ENCODE data around the gene PTPRN2.

The PTPRN2 gene

DNA sequence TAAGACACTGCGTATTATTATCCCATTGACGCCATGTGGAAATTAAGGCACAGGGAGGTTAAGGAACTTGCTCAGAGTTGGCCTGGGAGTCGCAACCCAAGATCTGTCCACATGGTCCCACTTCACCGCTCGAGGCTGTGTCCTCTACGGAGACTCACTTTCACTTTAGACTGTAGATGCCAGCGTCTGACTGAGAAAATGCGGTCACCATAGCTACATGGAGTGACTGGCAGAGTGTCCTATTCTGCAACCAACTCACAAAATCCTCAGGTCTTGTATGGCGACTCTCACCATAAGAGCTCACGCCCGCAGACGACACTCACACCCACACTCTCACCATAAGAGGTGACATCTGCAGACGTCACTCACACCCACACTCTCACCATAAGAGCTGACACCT, 257.9 kb downstream of the PTPRN2 start:
- no peak for DNase-seq

DNA sequence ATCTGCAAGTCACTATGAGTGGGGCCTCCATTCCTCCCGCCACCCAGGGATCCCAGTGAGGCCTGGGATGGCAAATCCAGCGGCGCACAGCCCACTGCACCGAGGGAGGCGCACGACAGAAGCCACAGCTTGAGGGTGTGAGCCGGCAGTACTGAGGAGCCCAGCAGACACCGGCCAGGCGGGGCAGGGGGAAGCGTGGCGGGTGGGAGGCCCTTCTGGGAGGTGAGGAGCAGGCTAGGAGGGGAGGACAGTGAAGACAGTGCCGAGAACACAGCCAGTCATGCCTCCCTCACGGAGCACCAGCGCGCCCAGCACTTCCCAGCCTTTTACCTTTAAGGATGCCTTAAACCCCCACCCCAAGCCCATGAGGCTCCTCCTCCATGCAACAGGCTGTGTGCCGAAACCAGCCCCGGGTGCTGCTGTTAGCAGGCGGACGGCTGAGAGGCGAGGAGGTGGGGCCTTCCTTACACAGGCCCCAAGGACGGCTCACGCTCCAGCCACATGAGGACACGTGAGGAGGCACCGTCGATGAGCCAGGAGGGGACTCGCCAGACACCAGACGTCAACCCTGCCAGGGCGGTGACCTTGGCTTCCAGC, 258.5 kb downstream of the PTPRN2 start:
- DNase-seq: no peak

DNA sequence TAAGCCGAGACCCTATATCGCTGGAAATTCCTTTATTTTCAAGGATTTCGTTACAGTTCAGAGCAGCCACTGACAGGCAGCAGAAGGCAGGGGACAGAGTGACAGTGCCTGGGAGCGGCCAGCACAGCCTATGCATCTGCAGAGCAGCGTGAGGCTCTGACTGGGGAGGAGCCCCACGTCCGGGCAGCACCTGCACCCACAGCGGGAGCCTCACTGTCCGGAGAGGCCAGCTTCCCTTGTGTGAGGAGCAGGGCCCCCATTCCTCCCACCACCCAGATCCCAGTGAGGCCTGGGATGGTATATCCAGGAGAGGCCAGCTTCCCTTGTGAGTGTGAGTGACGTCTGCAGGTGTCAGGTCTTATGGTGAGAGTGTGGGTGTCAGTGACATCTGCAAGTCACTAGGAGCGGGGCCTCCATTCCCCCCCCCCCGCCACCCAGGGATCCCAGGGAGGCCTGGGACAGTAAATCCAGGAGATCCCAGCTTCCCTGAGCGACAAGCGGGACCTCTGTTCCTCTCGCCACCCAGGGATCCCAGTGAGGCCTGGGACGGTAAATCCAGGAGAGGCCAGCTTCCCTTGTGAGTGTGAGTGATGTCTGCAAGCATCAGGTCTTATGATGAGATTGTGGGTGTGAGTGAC, 259.1 kb downstream of the PTPRN2 start:
- no peak for DNase-seq

DNA sequence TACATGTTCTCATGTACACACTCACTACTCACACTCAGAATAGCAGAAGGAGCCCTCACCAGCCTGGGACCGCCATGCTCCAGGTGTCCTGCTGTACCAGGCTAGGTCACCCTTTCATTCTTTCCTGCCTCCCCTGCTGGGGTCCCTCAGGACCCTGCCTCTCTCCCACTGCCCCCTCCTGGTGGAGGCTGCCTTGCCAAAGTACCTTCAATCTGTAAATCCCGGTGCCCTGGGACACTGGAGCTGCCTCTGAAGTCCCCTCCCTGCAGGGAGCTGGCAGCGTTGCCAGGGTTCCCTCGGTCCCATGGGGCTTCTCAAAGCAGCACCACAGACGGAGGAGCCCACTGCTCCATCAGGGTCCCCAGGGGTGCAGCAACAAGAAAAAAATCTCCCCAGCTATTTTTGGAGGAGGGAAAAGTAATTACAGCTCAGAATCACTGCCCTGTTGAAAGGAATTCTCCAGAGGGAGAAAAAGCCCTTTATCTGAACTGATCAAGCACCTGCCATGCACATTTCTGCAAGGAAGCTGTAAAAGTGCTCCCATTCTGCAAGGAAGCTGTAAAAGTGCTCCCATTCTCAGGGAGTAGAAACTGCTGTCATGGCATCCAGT, 259.9 kb downstream of the PTPRN2 start:
- no peak for DNase-seq

DNA sequence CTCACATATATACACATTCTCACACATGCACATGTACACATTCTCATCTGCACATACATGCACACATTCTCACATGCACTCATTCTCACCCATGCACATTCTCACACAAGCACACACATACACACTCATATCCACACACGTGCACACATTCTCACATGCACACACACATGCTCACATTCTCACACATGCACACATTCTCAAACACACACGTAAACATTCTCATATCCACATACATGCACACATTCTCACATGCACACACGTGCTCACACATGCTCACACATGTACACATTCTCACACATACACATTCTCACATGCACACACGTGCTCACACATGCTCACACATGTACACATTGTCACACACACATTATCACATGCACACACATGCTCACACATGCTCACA, 260.6 kb downstream of the PTPRN2 start:
- no peak for DNase-seq

DNA sequence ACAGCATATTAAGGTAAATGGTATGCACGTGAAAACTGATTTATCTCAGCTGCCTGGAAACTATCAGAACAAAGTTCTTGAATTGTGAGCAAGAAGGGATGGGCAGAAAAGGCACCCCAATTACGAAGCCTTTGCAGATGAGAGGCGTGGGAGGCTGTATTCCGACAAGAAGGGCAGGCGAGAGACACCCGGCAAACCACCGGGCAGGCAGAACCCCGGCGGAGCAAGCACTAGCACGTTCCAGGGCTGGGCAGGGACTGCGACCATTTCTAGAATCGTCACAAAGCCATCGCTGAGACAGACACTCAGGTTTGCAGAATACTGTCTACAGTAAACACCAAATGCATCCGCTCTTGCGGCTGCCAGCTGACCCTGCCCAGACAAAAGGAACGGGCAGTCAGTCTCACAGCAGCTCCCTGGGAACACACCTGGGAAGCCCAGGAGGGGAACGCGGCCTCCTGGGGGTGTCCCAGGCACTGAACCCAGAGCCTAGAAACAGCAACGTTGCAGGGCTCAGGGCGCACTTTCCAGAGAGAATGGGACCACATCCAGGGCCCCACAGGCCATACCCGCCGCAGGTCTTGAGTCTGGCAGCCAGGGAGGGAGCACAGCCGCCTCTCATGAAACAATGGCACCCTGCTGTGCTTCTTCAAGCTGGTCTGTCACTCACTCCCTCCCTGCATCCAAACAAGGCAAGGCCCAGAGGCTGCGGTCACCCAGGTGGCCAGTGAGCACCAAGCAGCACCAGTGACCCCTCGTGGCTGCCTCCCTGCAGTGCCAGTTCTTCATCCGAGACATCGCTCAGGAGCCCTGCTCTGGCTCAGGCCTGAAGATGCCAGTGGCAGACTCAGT, 261.9 kb downstream of the PTPRN2 start:
- DNase-seq: no peak

DNA sequence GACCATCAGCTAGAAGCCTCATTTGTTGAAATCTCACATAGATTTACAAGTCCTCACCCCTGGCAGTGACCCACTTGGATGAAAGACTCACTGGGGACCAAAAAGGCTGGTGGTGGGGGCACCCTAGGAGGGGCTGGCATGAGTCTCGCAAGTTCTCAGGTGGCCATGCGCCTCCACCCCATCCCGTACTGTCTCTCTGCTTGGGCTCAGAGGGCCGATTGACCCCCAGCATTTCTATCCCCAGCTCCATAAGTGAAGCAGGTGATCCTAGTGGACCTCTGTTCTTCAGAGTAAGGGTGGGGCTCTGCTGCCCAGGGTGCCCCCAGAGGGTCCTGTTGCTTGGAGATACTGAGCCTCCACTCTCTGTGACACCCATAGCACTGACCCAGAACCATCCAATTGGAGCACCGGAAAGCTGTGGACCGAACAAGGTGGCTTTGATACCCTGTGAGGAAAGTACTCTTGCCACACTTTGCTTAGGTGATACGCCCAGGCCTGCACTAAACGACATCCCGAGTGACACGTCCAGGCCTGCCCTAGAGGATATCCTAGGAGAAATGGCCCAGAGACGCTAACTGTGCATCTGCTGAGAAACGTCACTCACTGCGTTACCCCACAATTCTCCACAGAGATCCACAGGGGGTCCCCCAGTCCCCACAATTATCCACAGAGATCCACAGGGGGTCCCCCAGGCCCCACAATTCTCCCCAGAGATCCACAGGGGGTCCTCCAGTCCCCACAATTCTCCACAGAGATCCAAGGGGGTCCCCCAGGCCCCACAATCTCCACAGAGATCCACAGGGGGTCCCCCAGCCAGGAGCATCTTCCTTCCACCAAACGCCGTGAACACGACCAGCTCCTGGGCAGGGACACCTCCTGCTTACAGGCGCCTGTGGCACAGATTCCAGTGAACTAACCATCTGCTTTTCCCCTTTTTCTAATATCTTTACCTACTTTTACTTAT, 262.9 kb downstream of the PTPRN2 start:
- DNase-seq: no peak

DNA sequence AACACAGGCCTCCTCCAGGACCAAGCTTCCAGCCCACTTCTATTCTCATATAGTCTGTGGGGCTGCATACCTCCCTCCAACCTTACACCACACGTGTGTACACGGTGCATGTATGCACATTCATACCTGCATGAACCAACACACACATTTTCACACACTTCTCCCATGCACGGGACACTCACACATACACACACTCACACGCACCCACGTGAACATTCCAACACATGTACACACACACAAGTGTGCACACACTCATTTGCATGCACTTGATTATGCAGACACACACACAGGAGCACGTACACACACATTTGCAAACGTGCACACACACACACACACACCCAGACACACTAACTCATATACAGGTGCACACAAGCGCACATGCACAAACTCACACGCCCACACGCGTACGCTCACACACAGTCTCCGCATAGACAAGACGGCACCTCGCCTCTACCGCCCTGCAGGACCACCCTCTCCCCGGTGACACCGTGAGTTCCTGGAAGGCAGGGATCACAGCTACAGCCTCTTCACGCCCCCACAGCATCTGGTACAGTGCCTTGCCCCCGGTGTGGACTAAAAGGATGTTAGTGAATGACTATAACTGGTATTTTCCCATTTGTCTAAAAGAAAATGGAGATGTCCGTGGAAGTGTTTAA, 263.8 kb downstream of the PTPRN2 start:
- DNase-seq: no peak

DNA sequence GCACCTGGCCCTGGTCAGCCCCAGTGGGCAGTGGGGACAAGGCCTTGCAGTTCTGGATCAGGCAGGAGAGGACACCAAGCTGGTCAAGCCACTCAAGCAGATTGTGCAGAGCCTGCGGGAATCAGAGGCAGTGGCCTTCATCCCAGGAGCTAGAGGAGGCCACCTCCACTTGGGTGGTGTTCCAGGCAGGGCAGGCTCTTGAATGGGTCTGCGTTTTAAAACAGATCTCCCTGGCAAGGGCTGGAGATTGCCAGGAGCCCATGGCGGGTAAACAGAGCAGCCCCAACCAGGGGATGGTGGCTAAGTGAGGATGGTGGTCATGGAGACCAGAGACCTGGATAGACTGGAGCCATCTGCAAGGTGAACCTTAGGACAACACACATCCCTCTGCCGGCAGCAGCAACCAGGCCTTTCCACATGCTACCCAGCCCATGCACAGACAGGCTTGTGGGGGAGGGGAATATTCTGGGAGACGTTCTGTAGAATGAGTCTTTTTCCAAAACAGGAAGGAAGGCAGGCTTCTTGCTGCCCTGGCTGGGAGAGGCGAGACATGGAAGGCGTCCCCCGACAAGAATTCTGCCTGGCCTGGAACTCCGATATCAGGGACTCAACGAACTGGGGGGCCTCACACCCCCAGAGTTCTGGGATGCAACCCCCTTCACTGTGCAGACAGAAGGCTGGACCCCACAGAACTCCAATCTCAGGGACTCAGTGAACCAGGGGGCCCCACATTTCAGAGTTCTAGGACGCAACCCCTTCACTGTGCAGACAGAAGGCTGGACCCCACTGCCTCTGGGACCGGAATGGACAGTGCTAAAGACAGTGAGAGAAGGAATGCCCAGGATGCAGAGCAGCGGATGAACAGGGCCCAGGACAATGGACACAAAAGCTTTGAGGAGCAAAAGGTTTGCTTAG, 264.8 kb downstream of the PTPRN2 start:
- no peak for DNase-seq

DNA sequence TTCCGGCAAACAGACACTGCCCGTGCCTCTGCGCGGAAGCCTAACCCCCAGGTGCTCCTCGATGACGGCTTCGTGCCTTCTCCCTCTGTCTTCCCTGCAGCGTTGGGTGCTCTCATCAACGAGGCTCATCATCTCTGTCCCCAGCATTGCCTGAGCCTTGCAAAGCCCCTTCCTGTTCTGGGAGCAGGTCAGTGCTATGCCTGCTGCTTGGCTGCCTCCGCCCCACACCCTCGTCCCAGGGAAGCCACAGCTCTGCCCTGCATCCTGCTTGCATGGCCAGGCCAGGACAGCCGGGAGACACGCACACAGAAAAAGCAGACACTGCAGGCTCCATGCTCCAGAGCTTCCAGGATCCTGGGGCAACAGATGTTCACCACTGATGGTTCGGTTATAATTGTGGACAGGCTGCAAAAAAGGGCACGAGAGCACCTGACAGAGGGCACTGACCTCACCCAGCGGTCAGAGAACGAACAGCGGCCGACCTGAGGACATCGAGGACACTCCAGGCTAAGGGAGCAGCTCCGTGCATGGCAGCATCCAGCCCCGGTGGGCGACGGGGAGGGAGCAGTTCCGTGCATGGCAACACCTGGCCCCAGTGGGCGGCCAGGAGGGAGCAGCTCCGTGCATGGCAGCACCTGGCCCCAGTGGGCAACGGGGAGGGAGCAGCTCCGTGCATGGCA, 265.5 kb downstream of the PTPRN2 start:
- no peak for DNase-seq

DNA sequence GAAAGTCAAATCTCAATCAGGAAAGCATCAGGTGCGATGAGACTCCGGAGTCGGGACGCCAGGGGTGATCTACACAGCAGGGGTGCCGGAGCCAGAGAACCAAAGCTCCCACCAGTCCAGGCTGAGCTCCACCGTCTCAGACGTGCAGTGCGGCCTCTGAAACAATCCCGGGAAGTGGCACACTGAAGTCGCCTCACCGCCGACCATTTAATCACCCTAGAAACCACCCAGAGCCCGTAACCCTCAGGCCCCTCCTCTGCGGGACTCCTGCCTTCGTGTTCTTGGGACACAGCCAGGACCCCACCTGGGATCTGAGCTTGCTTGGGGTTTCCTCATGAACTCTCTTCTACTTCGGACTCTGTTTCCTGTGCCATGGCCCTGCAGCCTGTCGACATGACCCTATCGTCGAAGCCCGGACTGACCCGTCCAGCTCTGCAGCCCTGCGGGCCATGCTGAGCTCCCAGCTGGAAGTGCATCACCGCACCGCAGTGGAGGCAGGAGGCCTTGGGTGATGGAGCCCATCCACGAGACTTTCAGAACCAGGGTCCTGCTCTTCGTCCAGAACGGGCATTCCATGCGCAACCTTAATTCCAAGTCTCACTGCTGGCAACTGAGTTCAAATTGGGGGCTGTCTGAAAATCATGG, 266.4 kb downstream of the PTPRN2 start:
- DNase-seq: no peak

DNA sequence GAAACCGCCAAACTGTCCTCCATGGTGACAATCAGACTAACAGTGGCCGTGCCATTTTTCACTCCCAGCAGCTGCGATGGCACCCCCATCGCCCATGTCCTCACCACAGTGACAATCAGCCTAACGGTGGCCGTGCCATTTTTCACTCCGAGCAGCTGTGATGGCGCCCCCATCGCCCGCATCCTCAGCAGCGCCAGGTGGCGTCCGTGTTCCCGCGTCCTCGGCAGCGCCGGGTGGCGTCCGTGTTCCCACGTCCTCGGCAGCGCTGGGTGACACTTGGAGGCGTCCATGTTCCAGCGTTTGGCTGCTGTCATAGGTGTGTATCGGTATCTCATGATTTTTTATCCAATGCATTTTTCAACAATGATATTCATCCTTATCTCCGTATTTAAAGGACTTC, 267.3 kb downstream of the PTPRN2 start:
- DNase-seq: no peak

DNA sequence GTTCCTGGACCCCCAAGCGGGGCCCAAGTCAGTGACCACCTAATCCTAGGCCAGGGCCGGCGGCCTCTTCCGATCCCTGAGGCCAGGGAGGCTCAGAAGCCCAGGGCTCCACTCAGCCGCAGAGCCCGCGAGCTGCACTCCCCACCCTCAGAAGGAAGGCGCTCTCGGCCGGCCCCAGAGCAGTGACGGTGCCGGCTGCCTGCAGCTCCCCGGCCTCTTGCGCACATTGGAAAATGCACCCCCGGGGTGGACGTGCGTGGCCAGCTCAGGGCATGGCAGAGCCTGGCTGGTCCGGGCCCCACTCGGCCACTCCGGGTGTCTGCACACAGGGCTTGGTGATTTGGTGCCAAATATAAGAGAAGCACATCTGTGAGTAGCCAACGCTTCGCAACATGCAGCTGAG, 269.1 kb downstream of the PTPRN2 start:
- no peak for DNase-seq

DNA sequence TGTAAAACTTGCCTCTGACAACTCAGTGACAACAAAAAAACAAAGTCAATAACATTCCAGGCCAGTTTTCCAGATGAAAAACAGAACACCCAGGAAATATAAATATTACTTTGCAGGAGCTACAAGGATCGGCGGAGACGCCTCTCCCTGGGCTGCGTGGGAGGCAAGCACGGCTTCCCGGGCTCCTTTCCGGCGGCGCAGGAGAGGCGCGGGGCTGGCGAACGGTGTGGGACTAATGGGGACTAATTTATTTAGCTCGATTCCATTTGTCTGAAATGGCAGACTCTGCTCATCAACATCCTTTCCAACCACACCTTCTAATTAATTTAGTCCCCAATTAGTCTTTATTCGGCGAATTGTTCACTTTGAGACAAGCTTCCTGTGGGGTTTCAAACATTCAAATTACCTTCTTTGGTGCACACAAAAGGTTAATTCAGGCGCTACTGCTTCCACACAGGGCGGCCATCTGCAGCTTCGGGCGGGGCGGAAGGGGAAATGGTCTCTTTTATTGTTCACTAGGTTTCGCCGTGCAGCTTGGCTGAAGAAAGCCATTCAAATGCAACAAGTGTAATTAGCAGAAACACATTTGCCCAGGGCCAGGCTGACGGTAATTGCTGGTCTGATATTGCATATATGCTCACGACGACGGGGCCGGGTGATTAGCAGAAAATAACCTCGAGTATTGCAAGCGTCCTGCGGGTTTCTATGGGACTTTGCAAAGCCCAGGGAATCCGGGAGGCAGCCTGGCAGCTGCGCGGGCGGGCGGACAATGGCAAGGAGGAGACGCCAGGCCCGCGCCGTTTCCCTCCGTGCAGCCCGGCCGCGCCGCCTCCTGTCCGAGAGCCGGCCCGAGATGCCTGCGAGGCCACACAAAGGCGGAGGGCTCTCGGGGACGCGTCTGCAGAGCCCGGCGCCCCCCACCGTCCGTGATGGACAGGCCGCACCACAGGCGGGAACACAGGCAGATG, 270.1 kb downstream of the PTPRN2 start:
- no peak for DNase-seq

DNA sequence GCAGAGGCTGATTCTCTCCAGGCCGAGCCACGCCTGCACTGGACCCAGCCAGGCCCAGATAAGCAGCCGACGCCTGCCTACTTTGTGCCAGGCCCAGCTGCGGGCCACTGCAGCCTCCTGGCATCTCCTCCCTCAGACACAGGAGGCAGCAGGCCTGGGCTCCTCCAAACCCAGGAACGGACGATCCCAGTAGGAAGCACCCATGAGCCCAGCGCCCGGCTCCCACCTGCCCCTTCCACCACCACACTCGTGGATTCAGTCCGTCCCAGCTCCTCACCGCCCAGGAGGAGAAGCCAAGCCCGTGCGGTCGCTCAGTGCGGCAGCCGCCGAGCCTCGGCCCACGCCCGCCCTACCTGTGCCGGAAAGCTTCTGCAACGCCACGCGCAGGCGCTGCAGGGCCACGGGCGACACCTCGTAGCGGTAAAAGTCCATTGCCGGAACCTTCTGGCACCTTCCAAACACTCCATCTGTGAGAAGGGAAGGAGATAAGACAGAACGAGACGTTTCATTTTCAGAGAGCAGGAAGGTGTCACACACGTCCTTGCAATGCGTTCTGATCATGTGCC, 271.1 kb downstream of the PTPRN2 start:
- DNase-seq: no peak

DNA sequence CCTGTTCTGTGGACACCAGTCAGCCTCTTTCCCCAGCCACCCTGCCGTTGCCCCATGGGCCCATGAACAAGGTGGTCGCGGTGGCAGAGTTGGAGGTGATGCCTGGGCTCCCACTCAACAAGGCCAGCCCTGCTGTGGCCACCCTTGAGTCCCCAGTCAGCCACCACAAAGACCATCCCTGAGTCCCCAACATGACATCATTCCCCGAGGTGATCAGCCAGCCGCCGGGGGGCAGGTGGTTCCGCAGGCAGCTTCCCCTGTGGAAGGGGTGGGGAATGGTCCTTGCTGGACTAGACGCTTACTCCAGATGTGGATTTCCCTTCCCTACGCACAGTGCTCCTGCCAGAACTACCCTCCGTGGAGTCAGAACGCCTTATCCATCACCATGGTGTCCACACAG, 271.7 kb downstream of the PTPRN2 start:
- DNase-seq: no peak

DNA sequence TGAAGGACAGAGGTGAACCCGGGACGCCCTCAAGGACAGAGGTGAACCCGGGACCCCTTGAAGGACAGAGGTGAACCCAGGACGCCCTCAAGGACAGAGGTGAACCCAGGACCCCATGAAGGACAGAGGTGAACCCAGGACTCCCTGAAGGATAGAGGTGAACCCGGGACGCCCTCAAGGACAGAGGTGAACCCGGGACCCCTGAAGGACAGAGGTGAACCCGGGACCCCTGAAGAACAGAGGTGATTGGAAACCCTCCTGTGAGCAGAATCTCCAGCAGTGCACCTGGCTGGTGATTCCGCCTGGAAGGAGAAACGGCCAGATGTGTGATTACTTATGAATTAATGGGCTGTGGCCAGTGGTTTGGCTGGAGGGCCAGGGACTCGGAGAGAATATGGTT, 272.3 kb downstream of the PTPRN2 start:
- no peak for DNase-seq

DNA sequence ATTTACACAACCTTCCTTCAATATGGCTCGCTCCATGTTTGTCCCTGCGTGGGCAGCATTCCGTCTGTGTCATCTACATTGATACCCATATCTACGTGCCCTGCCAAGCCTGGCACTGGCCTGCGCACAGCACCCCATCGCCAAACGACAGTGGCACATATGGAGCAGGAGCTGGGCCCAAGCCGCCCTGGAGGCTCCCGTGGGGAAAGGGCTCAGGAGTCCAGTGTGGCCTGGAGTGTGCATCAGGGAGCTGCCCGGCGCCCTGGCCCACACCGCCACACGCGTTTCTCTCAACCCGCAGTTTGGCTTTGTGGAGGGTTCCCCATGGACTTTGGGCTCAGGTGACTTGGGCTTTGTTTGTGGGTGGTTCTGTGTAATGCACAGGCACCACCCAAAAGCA, 273.2 kb downstream of the PTPRN2 start:
- no peak for DNase-seq
